GM23248 (cell line): ENCODE data around the gene TMOD4. TPM values are rescaled to one million over a fixed set of nuclear protein-coding genes. Genes with fewer than 3 reads are reported as not detected.
"Not testable (repeated sequence)": the region's sequence is repeated elsewhere in the genome, so short reads cannot be mapped to it uniquely, and the experiment has no call there.

ENCODE experiments used
- DNase-seq: peaks from one replicate; pipeline ENCODE4 v3.0.0-alpha.2; 2015
- H2AFZ ChIP-seq: fragments of 200-600 bp; sonication (generic); 2 replicates; pipeline ENCODE4 v1.6.1; 2016; ENCODE audit warnings: antibody characterized with exemption
- H3F3A ChIP-seq: fragments of 200-600 bp; sonication (generic); 2 replicates; pipeline ENCODE4 v1.6.1; 2016; ENCODE audit warnings: mild to moderate bottlenecking, antibody characterized with exemption, mixed run types; ENCODE audit not compliant: insufficient read depth
- H3K27ac ChIP-seq: fragments of 200-600 bp; sonication (generic); 2 replicates; pipeline ENCODE4 v1.5.1; 2016; ENCODE audit warnings: mild to moderate bottlenecking
- H3K27me3 ChIP-seq: fragments of 200-600 bp; sonication (generic); replicated peaks from 2 replicates; pipeline ENCODE4 v1.6.1; 2016; ENCODE audit warnings: mild to moderate bottlenecking; ENCODE audit not compliant: insufficient read depth
- H3K36me3 ChIP-seq: fragments of 200-600 bp; sonication (generic); 2 replicates; pipeline ENCODE4 v1.6.1; 2016; ENCODE audit warnings: low read depth, mild to moderate bottlenecking
- H3K4me1 ChIP-seq: fragments of 200-600 bp; sonication (generic); 2 replicates; pipeline ENCODE4 v1.6.1; 2016; ENCODE audit warnings: mild to moderate bottlenecking; ENCODE audit not compliant: insufficient read depth
- H3K4me2 ChIP-seq: fragments of 200-600 bp; sonication (generic); one replicate; pipeline ENCODE4 v1.6.1; 2016; ENCODE audit warnings: mild to moderate bottlenecking; ENCODE audit not compliant: unreplicated experiment
- H3K4me3 ChIP-seq: fragments of 200-600 bp; sonication (generic); 2 replicates; pipeline ENCODE4 v1.5.1; 2016; ENCODE audit warnings: mild to moderate bottlenecking
- H3K79me2 ChIP-seq: fragments of 200-600 bp; sonication (generic); 2 replicates; pipeline ENCODE4 v1.6.1; 2016; ENCODE audit warnings: mild to moderate bottlenecking; ENCODE audit not compliant: insufficient read depth
- H3K9ac ChIP-seq: fragments of 200-600 bp; sonication (generic); 2 replicates; pipeline ENCODE4 v1.6.1; 2016; ENCODE audit warnings: mild to moderate bottlenecking
- H3K9me2 ChIP-seq: fragments of 200-600 bp; sonication (generic); 2 replicates; pipeline ENCODE4 v1.6.1; 2016; ENCODE audit warnings: mixed run types, mild to moderate bottlenecking, moderate library complexity; ENCODE audit not compliant: insufficient read depth
- H3K9me3 ChIP-seq: fragments of 200-600 bp; sonication (generic); one replicate; pipeline ENCODE4 v1.6.1; 2017; ENCODE audit warnings: low read depth
- H4K20me1 ChIP-seq: fragments of 200-600 bp; sonication (generic); 2 replicates; pipeline ENCODE4 v1.6.0; 2016; ENCODE audit not compliant: insufficient read depth
- EZH2 ChIP-seq: fragments of 200-600 bp; sonication (generic); IDR thresholded peaks from 2 replicates; pipeline ENCODE4 v1.6.1; 2018; ENCODE audit warnings: antibody characterized with exemption, mild to moderate bottlenecking; ENCODE audit not compliant: insufficient read depth, poor library complexity, severe bottlenecking
- EZH2phosphoT487 ChIP-seq: fragments of 200-600 bp; sonication (generic); IDR thresholded peaks from 2 replicates; pipeline ENCODE4 v1.6.1; 2018; ENCODE audit warnings: antibody characterized with exemption, moderate library complexity, mild to moderate bottlenecking, low read depth; ENCODE audit not compliant: insufficient read depth
- WGBS, 2 experiments: methylation state at CpG; one replicate each; pipeline ENCODE4 v1.1.6; 2015 to 2017; ENCODE audit warnings: low lambda C conversion rate in 2 of 2, low coverage in 1 of 2; ENCODE audit errors: missing lambda C conversion rate in 2 of 2; 5-methylcytosine and 5-hydroxymethylcytosine counted together
- in situ Hi-C: fragments of 300-500 bp; cut with MboI; formaldehyde crosslinking; loops from 2 replicates; pipeline ENCODE4 v1.15.0; 2020
- polyA plus RNA-seq: library from polyadenylated mRNA; unstranded; fragments of >200 nt; fragmentation: Nextera tagmentation; extraction: Ambion mirVana; gene quantifications from 2 replicates; pipeline ENCODE4 v1.2.1, GENCODE V29; 2016
- total RNA-seq: library from RNA; depleted of rRNA; stranded (reverse); fragments of >200 nt; shearing (Covaris generic); gene quantifications from 2 replicates; pipeline ENCODE4 v1.2.3, GENCODE V29; 2014

Gene TMOD4
- total and polyA plus RNA-seq, 2 experiments from 2014 or later = not detected

- in situ Hi-C loops = no loop called here
Measured at GRCh38 chr1:151198254-151199127, 22.7 kb upstream of the TMOD4 start, which contains the start of gene PIP5K1A. PIP5K1A (plus strand) TSS chr1:151198552; CDS start chr1:151198997, 445 bp downstream.

GRCh38 chr1:151197863-151198253, 22.1 kb upstream of the TMOD4 start:
- Histone ChIP-seq H3K36me3 (peaks cover 4% of the 10 kb centered on the region; the same call in 1 of the 2 replicates), H2AFZ (peak overlapping the region; percentile 71), H3K4me2 (peak overlapping the region; percentile 86), H3K9me2 (no peaks in the 10 kb centered on the region), H3K27ac (peak overlapping the region; percentile 93), H3K4me3 (peak overlapping the region; percentile 100), H3K9ac (peak overlapping the region; percentile 98), H3K27me3 (no peaks in the 10 kb centered on the region), H3K9me3 (no peaks in the 10 kb centered on the region), H3K79me2 (peaks cover 45% of the 10 kb centered on the region), H3K4me1 (peaks cover 34% of the 10 kb centered on the region), H3F3A (peaks cover 43% of the 10 kb centered on the region), H4K20me1 (no peaks in the 10 kb centered on the region; the same call in 1 of the 2 replicates)
- no peak for DNase-seq
- in situ Hi-C loops = no loop called here
- TF ChIP-seq EZH2 (no peak), EZH2phosphoT487 (no peak)
- WGBS, 2 experiments = 3% methylated on average over 10 of the region's 10 CpGs

More at GRCh38 chr1:151198254-151199127, 22.7 kb upstream of the TMOD4 start, which contains the start of gene PIP5K1A:
- peaks cover 34% of the 10 kb centered on the region for H3K4me1 ChIP-seq
- H3K4me2 ChIP-seq = peak within 1 kb of the TSS; percentile 86
- H3K9me2 ChIP-seq = no peaks in the 10 kb centered on the region
- H3K79me2 ChIP-seq = peaks cover 52% of the 10 kb centered on the region
- H3K9me3 ChIP-seq = no peaks in the 10 kb centered on the region
- H3K27ac ChIP-seq = peak within 1 kb of the TSS; percentile 93
- TF ChIP-seq EZH2phosphoT487 (no peak), EZH2 (no peak)
- H3F3A ChIP-seq = peaks cover 46% of the 10 kb centered on the region
- H4K20me1 ChIP-seq = no peaks in the 10 kb centered on the region; the same call in 1 of the 2 replicates
- H3K36me3 ChIP-seq = peaks cover 9% of the 10 kb centered on the region; the same call in 1 of the 2 replicates
- DNase-seq = peak; percentile 99
- H2AFZ ChIP-seq = peak within 1 kb of the TSS; percentile 71
- H3K4me3 ChIP-seq = peak within 1 kb of the TSS; percentile 100
- WGBS, 2 experiments = 1 to 2% methylated on average over 60 of the region's 60 CpGs
- no peaks in the 10 kb centered on the region for H3K27me3 ChIP-seq
- H3K9ac ChIP-seq = peak within 1 kb of the TSS; percentile 98

- in situ Hi-C loops = no loop called here
Measured at GRCh38 chr1:151196292-151196800, 20.6 kb upstream of the TMOD4 start.

GRCh38 chr1:151194894-151195594, 19.3 kb upstream of the TMOD4 start:
- DNase-seq = peak; percentile 95
- H3K4me3 ChIP-seq = peak overlapping the region; percentile 56
- H3K36me3 ChIP-seq, H2AFZ ChIP-seq, H3K9me2 ChIP-seq, H3K9me3 ChIP-seq, H3K27me3 ChIP-seq, in situ Hi-C loops, H4K20me1 ChIP-seq: not testable (repeated sequence)
- peaks cover 26% of the 10 kb centered on the region for H3K79me2 ChIP-seq
- 72 to 73% methylated on average over 16 to 17 of the region's 17 CpGs for WGBS, 2 experiments
- H3F3A ChIP-seq = peaks cover 25% of the 10 kb centered on the region
- peak overlapping the region; percentile 74 for H3K4me2 ChIP-seq
- H3K9ac ChIP-seq = peak overlapping the region; percentile 78
- peak overlapping the region; percentile 96 for H3K27ac ChIP-seq
- H3K4me1 ChIP-seq = peaks cover 15% of the 10 kb centered on the region

More at GRCh38 chr1:151196292-151196800, 20.6 kb upstream of the TMOD4 start:
- Histone ChIP-seq H3F3A (peaks cover 30% of the 10 kb centered on the region), H3K79me2 (peaks cover 30% of the 10 kb centered on the region), H3K27ac (peak overlapping the region; percentile 96), H3K27me3 (no peaks in the 10 kb centered on the region), H3K4me3 (peak overlapping the region; percentile 56), H3K4me2 (peak overlapping the region; percentile 74), H3K36me3 (no peaks in the 10 kb centered on the region), H2AFZ (peak overlapping the region; percentile 68), H3K4me1 (peaks cover 22% of the 10 kb centered on the region), H3K9me3 (no peaks in the 10 kb centered on the region), H3K9me2 (no peaks in the 10 kb centered on the region), H3K9ac (peak overlapping the region; percentile 78), H4K20me1 (no peaks in the 10 kb centered on the region; the same call in 1 of the 2 replicates)
- no peak for TF ChIP-seq EZH2phosphoT487
- no peak for TF ChIP-seq EZH2
- peak; percentile 91 for DNase-seq
- WGBS, 2 experiments = 26 to 34% methylated on average over 14 of the region's 14 CpGs
